HG02943 (cell line): ENCODE data around the gene TRIM62.
A peak's percentile ranks its signal among the peaks of the same experiment; 100 is the strongest.

Source experiments
- ATAC-seq: cut with Tn5 transposase; IDR thresholded peaks from one replicate; pipeline ENCODE4 v1.9.1; 2021; ENCODE audit warnings: mild to moderate bottlenecking, low read depth, moderate library complexity; ENCODE audit not compliant: unreplicated experiment

Gene TRIM62

DNA sequence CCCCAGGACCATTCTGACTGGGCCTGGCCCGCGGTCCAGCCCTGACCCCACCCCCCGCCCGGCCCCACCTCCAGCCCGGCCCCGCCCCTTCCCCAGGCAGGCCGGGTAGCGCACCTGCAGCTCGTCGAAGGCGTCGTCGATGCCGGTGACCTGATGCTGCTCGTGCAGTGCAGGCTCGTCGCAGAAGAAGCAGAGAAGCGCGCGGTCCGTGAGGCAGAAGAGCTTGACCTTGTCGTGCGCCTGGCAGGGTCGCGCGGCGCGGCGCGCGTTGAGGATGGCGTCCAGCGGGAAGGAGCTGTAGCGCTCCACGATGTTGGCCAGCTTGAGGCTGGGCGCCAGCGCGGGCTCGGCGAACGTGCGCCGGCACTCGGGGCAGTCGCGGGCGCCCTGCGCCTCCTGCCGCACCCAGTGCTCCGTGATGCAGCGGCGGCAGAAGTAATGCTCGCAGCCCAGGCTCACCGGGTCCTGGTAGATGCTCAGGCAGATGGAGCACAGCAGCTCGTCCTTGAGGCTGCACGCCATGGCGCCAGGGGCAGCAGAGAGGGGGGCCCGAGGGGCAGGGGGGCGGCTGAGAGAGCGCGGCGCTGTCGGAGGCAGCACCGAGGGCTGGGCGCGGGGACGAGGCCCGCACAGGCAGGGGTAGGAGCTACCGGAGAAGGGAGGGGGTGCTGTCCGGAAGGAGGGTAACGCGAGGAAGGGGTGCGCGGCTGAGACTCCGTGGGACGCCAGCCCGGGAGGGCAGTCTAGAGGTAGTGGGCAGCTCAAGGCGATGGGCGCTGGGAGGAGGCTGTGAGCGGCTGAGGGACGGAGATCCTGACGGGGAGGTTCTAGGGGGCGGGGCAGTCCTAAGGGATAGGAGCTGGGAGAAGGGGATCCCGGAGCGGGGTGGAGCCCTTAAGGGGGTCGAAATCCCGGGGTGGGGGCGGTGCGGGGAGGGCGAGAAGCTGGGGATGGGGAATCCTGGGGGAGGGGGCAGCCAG is 642 bp downstream of the TRIM62 start:
- ATAC-seq: peak; percentile 55

- peak; percentile 10 for ATAC-seq
These were observed 1.5 kb downstream of the TRIM62 start for GRCh38 chr1:33180226-33180910.

DNA sequence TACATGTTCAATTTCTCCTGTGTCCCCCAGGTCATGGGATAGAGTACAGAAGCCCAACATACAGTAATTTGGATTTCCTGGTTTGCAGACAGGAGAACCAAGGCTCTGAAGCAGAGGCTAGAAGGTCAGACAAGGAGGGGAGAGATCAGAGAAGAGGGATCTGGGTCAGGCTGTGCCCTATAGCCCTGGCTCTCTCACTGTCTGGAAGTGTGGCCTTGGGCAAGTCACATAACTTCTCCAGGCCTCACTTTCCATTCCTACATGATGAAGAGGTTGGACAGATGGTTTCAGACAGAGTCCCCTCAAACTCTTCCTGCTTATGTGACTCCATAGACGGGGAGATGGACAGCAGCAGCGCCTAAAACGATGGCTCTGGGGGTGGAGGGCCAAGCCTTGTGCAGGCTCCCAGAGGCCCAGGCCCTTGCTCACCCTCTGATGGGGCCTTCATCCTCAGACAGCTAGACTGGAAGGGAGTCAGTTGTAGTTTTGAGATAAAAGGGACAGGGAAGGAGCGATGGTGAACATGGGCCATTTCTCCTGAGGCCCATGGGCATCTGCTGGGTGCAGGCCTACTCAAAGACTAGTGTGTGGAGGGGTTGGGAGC is 2.9 kb downstream of the TRIM62 start:
- no peak for ATAC-seq

DNA sequence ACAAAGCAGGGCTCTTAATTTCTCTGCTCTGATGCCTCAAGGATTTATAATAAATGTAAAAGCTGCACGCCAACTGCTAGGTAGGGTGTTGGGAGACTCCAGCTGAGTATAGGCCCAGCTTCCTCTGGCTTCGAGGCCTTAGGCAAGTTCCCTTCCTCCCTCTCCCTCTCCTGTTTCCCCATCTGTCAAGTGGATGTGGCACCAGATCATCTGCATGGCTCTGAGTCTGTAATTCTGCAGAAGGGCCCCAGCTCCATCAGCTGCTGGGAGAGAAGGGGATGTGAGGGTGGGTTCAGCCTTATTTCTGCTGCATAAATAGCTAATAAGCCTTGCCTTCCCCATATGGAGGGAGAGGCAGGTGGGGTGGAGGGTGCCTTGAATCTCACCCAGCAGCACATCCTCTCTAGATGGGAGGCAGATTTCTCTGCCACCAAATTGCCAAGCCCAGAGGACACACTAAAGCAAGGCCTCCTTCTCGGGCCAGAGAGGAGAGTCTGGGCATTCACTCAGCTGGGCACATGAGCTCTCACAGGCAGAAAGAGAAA is 3.8 kb downstream of the TRIM62 start:
- ATAC-seq: no peak

GRCh38 chr1:33176887-33177286 is 5.0 kb downstream of the TRIM62 start:
- ATAC-seq: no peak

- ATAC-seq: no peak
These were observed 5.4 kb downstream of the TRIM62 start for GRCh38 chr1:33176362-33176850.

GRCh38 chr1:33175865-33176264 is 6.0 kb downstream of the TRIM62 start:
- ATAC-seq: no peak

DNA sequence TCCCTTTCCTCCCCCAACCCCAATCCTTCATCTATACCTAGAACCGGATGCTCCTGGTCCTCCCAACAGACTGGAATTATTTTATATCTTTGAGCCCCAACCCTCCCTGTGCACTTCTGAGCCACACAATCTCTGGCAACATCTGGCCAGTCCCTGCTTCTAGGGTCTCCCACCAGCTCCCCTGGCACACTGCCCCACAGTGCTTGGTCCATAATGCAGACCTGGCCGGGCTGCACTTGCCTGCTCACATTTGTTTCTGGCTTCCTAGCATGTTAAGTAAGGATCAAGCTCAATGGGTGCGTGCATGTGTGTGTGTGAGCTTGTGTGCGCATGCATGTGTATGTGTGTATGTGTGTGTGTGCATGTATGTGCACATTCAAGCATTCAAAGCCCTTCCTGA is 8.8 kb downstream of the TRIM62 start:
- no peak for ATAC-seq

DNA sequence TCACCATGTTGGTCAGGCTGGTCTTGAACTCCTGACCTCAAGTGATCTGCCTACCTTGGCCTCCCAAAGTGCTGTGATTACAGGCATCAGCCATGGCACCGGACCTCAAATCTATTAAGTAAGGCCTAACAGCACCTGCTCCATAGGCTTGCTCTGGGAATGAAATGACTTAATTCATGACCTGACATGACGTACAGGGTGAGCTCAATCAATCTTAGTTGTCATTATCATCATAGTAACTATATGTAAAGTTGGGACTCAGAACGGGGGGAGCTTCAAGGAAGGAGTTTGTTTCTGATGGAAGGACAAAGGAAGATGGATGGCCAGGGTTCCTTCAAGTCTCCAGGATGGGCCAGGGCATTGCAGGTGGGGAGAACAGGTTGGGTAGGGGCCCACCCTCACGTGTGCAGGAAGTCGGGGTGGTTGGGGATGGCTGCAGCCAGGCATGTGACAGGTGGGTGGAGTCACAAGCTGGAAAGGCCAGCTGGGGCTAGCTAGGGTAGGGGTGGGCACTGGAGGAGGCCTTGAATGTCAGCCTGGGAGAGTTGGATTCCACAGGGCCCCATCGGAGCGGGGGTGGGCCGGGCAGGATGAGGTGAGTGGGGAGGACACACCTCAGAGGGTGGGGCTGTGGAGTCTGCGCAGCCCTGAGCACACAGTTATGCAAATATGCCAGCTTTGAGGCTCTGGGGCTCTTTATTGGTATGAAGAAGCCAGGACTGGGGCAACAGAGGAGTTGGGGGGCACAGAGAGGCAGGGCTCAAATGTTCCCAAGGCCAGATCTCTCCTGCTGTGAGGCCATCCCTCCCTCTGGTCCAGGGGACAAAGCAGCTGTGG is 9.6 kb downstream of the TRIM62 start:
- ATAC-seq: no peak

DNA sequence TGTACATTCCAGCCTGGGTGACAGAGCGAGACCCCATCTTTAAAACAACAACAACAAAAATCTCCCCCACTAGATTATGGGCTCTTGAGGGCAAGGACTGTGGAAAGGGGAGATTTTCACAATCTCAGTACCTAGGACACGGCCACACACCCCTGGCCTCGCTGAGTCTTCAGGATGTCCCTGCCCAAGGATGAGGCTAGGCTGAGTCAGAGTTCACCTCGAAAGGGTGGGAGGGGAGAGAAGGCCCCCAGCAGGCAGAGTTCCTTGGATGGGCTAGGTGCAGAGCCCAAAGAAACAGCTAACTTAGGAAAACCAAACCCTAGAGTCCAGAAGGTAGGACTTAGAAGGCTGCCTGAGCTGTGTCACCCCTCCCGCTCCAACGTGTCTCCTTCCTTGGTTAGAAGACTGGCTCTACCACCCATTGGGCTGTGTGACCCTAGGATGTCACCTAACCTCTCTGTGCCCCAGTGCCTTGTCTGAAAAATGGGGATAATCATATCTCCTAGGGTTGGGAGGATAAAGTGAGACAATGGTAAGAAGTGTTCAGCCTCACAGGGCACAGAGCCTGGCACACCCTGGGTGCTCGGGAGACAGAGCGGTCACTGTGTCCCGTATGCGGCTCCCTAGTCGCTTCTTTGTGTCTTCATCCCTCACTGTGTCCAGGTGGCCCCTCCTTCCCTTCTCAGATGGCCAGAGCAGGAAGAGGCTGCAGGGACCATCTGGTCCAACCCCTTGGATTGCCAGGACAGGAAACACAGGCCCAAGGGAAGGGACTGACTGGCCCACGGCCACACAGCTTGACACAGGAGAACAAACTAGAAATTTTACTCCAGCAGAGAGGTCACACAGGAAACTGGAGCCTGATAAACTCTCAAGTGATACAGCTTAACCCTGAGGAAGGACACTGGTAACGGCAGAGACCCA is 11.2 kb downstream of the TRIM62 start:
- ATAC-seq: no peak

DNA sequence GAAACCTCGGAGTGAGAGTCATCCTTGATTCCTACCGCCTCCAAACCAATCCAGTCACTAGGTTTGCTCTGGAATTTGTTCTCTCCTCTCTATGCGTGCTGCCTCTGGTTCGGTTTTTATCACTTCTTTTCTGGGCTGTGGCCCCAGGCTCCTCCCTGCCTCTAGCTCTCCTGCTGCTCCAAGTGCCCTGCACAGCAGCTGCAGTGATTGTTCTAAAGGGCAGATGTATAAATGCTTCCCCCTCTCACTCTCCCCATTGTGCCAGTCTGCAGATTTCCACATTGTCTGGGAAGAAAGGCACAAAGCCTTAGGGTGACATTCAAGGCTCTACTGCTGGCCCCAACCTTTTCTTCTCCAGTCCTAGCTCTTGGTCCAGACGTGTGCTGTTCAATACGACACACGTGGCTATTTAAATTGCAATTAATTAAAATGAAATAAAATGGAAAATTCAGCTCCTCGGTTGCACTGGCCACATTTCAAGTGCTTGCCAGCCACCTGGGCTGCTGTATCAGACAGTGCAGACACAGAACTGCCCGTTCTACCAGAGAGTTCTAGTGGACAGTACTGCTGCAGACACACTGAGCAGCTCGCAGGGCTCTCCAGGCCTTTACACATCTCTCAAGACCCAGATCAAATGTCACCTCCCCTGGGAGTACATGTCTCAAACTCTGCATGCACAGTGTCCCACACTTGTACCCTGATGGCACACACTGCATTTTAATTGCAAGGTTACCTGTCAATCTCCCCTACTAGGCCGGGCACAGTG is 12.4 kb downstream of the TRIM62 start:
- no peak for ATAC-seq

GRCh38 chr1:33168556-33169289 is 13.1 kb downstream of the TRIM62 start:
- ATAC-seq: no peak

DNA sequence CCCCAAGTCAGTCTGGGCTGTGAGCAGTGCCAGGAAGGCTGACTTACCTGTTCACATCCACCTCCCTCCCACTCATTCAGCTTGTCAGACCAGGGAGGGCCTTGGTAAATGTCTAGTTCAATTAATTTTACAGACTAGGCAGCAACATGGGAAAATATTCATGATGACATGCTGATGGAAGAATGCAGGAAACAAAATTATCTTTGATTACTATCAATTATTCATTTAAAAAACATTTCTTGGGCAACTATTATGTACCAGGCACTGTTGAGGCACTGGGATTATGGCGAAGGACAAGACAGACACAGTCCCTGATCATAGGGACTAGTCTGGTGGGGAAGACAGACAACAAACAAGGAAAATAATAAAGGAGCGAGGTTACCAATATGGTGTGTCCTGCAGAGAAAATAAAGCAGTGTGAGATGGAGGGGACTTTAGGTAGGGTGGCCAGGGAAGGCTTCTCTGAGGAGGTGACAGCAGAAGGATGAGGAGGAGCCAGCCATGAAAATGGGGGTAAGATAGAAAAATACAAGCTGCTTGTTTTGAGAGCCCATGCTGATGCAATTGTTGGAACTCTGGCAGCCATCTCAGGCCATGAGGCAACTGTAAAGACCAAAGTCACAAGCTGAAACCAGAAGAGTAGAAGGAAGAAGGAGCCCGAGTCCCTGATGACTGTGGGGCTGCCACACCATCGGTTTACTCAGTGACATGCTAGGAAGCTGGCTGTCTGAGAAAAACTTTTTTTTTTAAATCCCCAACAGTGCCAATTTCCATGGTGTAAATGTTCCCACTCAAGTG is 14.0 kb downstream of the TRIM62 start:
- ATAC-seq: no peak

GRCh38 chr1:33165809-33166208 is 16.0 kb downstream of the TRIM62 start:
- ATAC-seq: no peak

DNA sequence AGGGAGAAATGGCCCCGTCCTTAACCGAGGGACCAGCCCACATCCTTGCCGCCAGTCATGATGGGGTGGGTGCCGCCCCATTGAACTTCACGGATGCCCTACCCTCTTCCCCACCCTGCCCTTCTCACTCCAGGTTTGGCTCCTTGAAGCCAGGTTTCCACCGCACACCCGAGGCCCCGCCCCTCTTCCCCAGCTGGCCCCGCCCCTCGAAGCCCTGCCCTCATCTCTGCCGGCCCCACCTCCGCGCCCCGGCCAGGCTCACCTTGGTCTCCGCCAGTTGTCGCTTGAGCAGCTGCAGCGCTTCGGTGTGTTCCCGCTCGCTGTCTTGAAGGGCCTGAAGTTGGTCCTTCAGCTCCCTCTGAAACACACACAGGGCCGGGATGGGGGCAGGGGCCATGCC is 16.6 kb downstream of the TRIM62 start:
- no peak for ATAC-seq

DNA sequence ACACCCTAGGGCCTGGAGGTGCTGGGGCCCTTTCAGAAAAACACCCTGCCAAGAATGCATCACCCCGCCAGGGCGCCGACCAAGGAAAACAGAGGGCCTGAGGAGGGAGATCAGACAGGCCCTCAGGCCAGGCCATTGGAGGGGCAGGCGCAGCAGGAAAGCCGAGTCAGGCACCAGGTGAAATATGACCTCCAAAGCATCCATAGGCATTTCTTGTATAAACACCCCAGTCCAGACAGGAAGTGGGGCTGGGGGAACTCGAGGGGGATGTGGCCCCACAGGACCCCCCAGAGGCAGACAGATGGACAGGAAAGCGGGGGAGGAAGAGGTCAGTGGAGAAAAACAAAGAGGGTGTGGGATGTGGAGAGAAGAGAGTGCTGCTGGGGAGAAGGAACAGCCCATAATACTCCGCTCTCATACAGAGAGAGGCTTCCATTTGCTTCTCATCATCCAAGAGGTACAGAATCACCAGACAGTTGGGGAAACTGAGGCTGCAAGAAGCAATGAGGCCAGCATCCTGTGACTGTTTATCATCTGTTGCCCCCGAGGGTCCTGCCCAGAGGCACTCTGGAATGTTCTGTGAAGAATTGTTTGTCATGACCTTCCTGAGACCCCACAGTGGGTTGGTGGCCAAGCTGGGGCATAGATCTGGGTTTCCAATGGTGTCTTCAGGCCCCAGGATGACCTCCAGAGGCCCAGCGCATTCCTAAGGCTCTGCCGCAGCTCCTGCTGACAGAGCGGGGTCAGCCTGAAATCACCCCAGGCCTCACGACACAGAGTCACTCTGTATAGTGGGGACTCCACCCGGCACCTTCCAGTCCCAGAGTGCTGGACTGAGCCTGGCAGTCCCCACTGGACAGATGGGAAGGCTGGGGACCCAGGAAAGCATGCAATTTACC is 18.0 kb downstream of the TRIM62 start:
- ATAC-seq: no peak
